Measurements from ENCODE around the gene DEDD2.

Gene DEDD2

GRCh38 chr19:42244347-42245220 is 27.1 kb upstream of the DEDD2 start:
- Histone ChIP-seq H2AFZ (ENCODE audit: low read depth, low read length) (peak overlapping the region; percentile 17), H3K4me1 (ENCODE audit: insufficient read depth, low read length) (peaks cover 10% of the 10 kb centered on the region), H3K4me3 (ENCODE audit: low read length) (peak overlapping the region; percentile 76), H3K27me3 (ENCODE audit: insufficient read depth, low read length) (no peaks in the 10 kb centered on the region), H3K9me3 (ENCODE audit: low read length) (no peaks in the 10 kb centered on the region), H3K36me3 (ENCODE audit: insufficient read depth, low read length) (peaks cover 11% of the 10 kb centered on the region)

GRCh38 chr19:42242512-42243409 is 25.3 kb upstream of the DEDD2 start, which contains the start of gene GSK3A:
GSK3A (minus strand) TSS chr19:42242602; CDS start chr19:42242465, 137 bp downstream.
- Histone ChIP-seq H3K4me1 (ENCODE audit: insufficient read depth, low read length) (peaks cover 10% of the 10 kb centered on the region), H3K27me3 (ENCODE audit: insufficient read depth, low read length) (no peaks in the 10 kb centered on the region), H3K9me3 (ENCODE audit: low read length) (no peaks in the 10 kb centered on the region), H3K36me3 (ENCODE audit: insufficient read depth, low read length) (peaks cover 18% of the 10 kb centered on the region), H3K4me3 (ENCODE audit: low read length) (peak within 1 kb of the TSS; percentile 76), H2AFZ (ENCODE audit: low read depth, low read length) (peak within 1 kb of the TSS; percentile 7)

DNA sequence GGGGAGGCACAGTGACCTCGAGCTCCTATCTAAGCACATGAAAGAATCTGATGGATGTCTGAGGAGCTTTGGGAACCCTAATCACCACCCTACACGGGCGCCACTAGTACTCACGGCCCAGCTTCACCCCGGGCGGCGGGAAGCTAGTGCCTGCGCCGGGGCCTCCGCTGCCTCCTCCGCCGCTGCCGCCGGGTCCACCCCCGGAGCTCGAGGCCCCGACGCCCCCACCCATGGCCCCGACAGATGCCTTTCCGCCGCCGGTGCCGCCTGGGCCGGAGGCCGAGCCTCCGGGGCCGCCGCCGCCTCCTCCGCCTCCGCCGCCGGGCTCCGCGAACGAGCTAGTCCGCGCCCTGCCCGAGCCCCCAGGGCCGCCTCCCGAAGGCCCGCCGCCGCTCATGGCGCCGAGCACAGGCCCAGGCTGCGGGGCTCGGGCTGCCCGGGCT is 24.6 kb upstream of the DEDD2 start:
- no peaks in the 10 kb centered on the region for H3K27me3 ChIP-seq (ENCODE audit: insufficient read depth, low read length)
- H2AFZ ChIP-seq (ENCODE audit: low read depth, low read length): no peak overlapping the region
- no peaks in the 10 kb centered on the region for H3K9me3 ChIP-seq (ENCODE audit: low read length)
- peak overlapping the region; percentile 76 for H3K4me3 ChIP-seq (ENCODE audit: low read length)
- peaks cover 18% of the 10 kb centered on the region for H3K36me3 ChIP-seq (ENCODE audit: insufficient read depth, low read length)
- peaks cover 10% of the 10 kb centered on the region for H3K4me1 ChIP-seq (ENCODE audit: insufficient read depth, low read length)

- Histone ChIP-seq H3K36me3 (ENCODE audit: insufficient read depth, low read length) (peaks cover 20% of the 10 kb centered on the region), H2AFZ (ENCODE audit: low read depth, low read length) (no peak overlapping the region), H3K27me3 (ENCODE audit: insufficient read depth, low read length) (no peaks in the 10 kb centered on the region), H3K4me3 (ENCODE audit: low read length) (peak overlapping the region; percentile 76), H3K9me3 (ENCODE audit: low read length) (no peaks in the 10 kb centered on the region), H3K4me1 (ENCODE audit: insufficient read depth, low read length) (peaks cover 10% of the 10 kb centered on the region)
Measured at GRCh38 chr19:42241279-42241678, 23.8 kb upstream of the DEDD2 start.

- Histone ChIP-seq H3K4me3 (ENCODE audit: low read length) (no peak overlapping the region), H3K4me1 (ENCODE audit: insufficient read depth, low read length) (peaks cover 10% of the 10 kb centered on the region), H3K36me3 (ENCODE audit: insufficient read depth, low read length) (peaks cover 34% of the 10 kb centered on the region), H2AFZ (ENCODE audit: low read depth, low read length) (no peak overlapping the region), H3K9me3 (ENCODE audit: low read length) (no peaks in the 10 kb centered on the region), H3K27me3 (ENCODE audit: insufficient read depth, low read length) (no peaks in the 10 kb centered on the region)
Measured at GRCh38 chr19:42239544-42240220, 22.2 kb upstream of the DEDD2 start.

GRCh38 chr19:42235181-42235580 is 17.7 kb upstream of the DEDD2 start:
- Histone ChIP-seq H3K27me3 (ENCODE audit: insufficient read depth, low read length) (no peaks in the 10 kb centered on the region), H2AFZ (ENCODE audit: low read depth, low read length) (no peak overlapping the region), H3K4me3 (ENCODE audit: low read length) (no peak overlapping the region), H3K36me3 (ENCODE audit: insufficient read depth, low read length) (peaks cover 76% of the 10 kb centered on the region), H3K4me1 (ENCODE audit: insufficient read depth, low read length) (no peaks in the 10 kb centered on the region), H3K9me3 (ENCODE audit: low read length) (no peaks in the 10 kb centered on the region)

- Histone ChIP-seq H3K4me3 (ENCODE audit: low read length) (no peak overlapping the region), H3K27me3 (ENCODE audit: insufficient read depth, low read length) (no peaks in the 10 kb centered on the region), H3K4me1 (ENCODE audit: insufficient read depth, low read length) (no peaks in the 10 kb centered on the region), H2AFZ (ENCODE audit: low read depth, low read length) (no peak overlapping the region), H3K36me3 (ENCODE audit: insufficient read depth, low read length) (peaks cover 78% of the 10 kb centered on the region), H3K9me3 (ENCODE audit: low read length) (no peaks in the 10 kb centered on the region)
Measured at GRCh38 chr19:42234364-42234763, 16.9 kb upstream of the DEDD2 start.

GRCh38 chr19:42233678-42234292 is 16.3 kb upstream of the DEDD2 start:
- Histone ChIP-seq H3K4me3 (ENCODE audit: low read length) (no peak overlapping the region), H3K9me3 (ENCODE audit: low read length) (no peaks in the 10 kb centered on the region), H3K4me1 (ENCODE audit: insufficient read depth, low read length) (no peaks in the 10 kb centered on the region), H3K27me3 (ENCODE audit: insufficient read depth, low read length) (no peaks in the 10 kb centered on the region), H2AFZ (ENCODE audit: low read depth, low read length) (no peak overlapping the region), H3K36me3 (ENCODE audit: insufficient read depth, low read length) (peaks cover 77% of the 10 kb centered on the region)

GRCh38 chr19:42233106-42233505 is 15.6 kb upstream of the DEDD2 start:
- Histone ChIP-seq H3K27me3 (ENCODE audit: insufficient read depth, low read length) (no peaks in the 10 kb centered on the region), H3K36me3 (ENCODE audit: insufficient read depth, low read length) (peaks cover 75% of the 10 kb centered on the region), H3K4me1 (ENCODE audit: insufficient read depth, low read length) (no peaks in the 10 kb centered on the region), H3K9me3 (ENCODE audit: low read length) (no peaks in the 10 kb centered on the region), H2AFZ (ENCODE audit: low read depth, low read length) (no peak overlapping the region), H3K4me3 (ENCODE audit: low read length) (no peak overlapping the region)

DNA sequence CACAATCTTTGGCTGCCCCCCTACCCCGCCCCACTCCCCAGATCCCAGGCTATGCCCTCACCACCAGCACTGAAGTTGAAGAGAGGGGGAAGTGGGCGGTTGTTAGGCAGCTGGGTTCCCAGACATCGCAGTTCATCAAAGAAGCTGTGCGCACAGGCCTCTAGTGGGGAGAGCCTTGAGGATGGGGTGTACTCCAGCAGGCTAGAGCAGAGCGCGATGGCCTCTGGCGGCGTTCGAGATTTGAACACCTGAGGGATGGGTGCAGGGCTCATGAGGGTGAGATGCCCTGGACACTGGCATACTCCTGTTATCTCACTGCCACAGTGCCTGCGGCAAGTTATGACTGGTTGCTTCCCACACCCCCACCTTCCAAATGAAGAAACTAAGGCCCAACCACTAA is 15.0 kb upstream of the DEDD2 start:
- Histone ChIP-seq H2AFZ (ENCODE audit: low read depth, low read length) (no peak overlapping the region), H3K4me3 (ENCODE audit: low read length) (no peak overlapping the region), H3K4me1 (ENCODE audit: insufficient read depth, low read length) (no peaks in the 10 kb centered on the region), H3K9me3 (ENCODE audit: low read length) (no peaks in the 10 kb centered on the region), H3K36me3 (ENCODE audit: insufficient read depth, low read length) (peaks cover 75% of the 10 kb centered on the region), H3K27me3 (ENCODE audit: insufficient read depth, low read length) (no peaks in the 10 kb centered on the region)

DNA sequence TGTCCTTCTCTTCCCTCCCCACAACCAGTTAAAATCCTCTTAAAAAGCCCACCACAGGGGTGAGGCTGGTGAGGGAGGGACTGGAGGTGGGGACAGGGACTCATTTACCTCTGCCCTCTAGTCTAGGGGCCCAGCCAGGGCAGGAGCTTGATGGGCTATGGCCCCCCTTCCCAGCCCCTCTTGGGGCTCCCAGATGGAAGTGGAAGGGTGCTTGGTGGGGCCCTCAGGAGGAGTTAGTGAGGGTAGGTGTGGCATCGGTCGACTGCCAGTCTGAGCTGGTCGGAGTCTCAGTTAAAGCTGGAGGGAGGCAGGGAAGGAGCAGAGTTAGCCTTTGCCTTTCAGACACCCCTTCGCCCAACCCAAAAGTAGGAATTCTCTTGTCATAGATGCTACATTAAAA is 13.1 kb upstream of the DEDD2 start:
- H3K4me1 ChIP-seq (ENCODE audit: insufficient read depth, low read length): no peaks in the 10 kb centered on the region
- H3K27me3 ChIP-seq (ENCODE audit: insufficient read depth, low read length): no peaks in the 10 kb centered on the region
- H3K4me3 ChIP-seq (ENCODE audit: low read length): no peak overlapping the region
- H3K9me3 ChIP-seq (ENCODE audit: low read length): no peaks in the 10 kb centered on the region
- no peak overlapping the region for H2AFZ ChIP-seq (ENCODE audit: low read depth, low read length)
- H3K36me3 ChIP-seq (ENCODE audit: insufficient read depth, low read length): peaks cover 80% of the 10 kb centered on the region

- Histone ChIP-seq H3K36me3 (ENCODE audit: insufficient read depth, low read length) (peaks cover 79% of the 10 kb centered on the region), H3K27me3 (ENCODE audit: insufficient read depth, low read length) (no peaks in the 10 kb centered on the region), H3K4me1 (ENCODE audit: insufficient read depth, low read length) (no peaks in the 10 kb centered on the region), H3K9me3 (ENCODE audit: low read length) (no peaks in the 10 kb centered on the region), H3K4me3 (ENCODE audit: low read length) (no peak overlapping the region), H2AFZ (ENCODE audit: low read depth, low read length) (no peak overlapping the region)
Measured at GRCh38 chr19:42229855-42230351, 12.4 kb upstream of the DEDD2 start.
